ENCODE measurements around the gene IRF9.

The IRF9 gene

DNA sequence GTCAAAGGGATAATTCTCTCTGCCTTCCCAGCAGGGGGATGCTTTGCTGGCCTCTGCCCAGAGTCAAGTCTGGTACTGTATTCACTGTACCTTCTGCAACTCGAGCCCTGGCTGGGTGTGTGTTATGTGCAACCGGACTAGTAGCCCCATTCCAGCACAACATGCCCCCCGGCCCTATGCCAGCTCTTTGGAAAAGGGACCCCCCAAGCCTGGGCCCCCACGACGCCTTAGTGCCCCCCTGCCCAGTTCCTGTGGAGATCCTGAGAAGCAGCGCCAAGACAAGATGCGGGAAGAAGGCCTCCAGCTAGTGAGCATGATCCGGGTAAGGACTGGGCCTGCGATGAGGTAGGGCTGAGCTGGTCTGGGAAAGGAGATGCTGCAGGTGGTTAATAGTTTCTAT, 10.5 kb upstream of the IRF9 start:
- no peak for TF ChIP-seq BACH2 (CRISPR knock-in tag; IDR thresholded peaks at IDR 0.05; ENCODE audit: borderline replicate concordance)
- no peak for TF ChIP-seq ZNF565 (CRISPR knock-in tag; conservative IDR thresholded peaks at IDR 0.05; ENCODE audit: low read depth)
- TF ChIP-seq ZFP3 (CRISPR knock-in tag; IDR thresholded peaks at IDR 0.05): no peak
- TF ChIP-seq TOX (CRISPR knock-in tag; IDR thresholded peaks at IDR 0.05; ENCODE audit: borderline replicate concordance): no peak
- TF ChIP-seq ZNF8 (CRISPR knock-in tag; IDR thresholded peaks at IDR 0.05): no peak
- TF ChIP-seq SNAI2 (CRISPR knock-in tag; IDR thresholded peaks at IDR 0.05): no peak
- no peak for TF ChIP-seq ZFP30 (CRISPR knock-in tag; IDR thresholded peaks at IDR 0.05)
- no peak for TF ChIP-seq CSDC2 (CRISPR knock-in tag; IDR thresholded peaks at IDR 0.05)
- TF ChIP-seq PPARA (CRISPR knock-in tag; IDR thresholded peaks at IDR 0.05; ENCODE audit: borderline replicate concordance): no peak
- TF ChIP-seq RARB (CRISPR knock-in tag; IDR thresholded peaks at IDR 0.05): no peak
- no peak for TF ChIP-seq OSR1 (CRISPR knock-in tag; IDR thresholded peaks at IDR 0.05)
- TF ChIP-seq, protein P1, sequence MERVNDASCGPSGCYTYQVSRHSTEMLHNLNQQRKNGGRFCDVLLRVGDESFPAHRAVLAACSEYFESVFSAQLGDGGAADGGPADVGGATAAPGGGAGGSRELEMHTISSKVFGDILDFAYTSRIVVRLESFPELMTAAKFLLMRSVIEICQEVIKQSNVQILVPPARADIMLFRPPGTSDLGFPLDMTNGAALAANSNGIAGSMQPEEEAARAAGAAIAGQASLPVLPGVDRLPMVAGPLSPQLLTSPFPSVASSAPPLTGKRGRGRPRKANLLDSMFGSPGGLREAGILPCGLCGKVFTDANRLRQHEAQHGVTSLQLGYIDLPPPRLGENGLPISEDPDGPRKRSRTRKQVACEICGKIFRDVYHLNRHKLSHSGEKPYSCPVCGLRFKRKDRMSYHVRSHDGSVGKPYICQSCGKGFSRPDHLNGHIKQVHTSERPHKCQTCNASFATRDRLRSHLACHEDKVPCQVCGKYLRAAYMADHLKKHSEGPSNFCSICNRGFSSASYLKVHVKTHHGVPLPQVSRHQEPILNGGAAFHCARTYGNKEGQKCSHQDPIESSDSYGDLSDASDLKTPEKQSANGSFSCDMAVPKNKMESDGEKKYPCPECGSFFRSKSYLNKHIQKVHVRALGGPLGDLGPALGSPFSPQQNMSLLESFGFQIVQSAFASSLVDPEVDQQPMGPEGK (CRISPR knock-in tag; IDR thresholded peaks at IDR 0.05; ENCODE audit: borderline replicate concordance): no peak
- no peak for ATAC-seq

DNA sequence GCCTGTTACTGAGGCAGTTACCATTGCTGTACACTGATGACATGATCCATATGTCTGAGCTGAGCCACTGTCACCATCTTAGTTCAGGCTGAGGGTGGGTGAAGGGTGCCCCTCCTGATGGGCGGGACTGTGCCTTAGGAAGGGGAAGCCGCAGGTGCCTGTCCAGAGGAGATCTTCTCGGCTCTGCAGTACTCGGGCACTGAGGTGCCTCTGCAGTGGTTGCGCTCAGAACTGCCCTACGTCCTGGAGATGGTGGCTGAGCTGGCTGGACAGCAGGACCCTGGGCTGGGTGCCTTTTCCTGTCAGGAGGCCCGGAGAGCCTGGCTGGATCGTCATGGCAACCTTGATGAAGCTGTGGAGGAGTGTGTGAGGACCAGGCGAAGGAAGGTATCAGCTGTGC, 10.1 kb upstream of the IRF9 start:
- TF ChIP-seq, protein P1 (CRISPR knock-in tag; IDR thresholded peaks at IDR 0.05; ENCODE audit: borderline replicate concordance): no peak
- TF ChIP-seq TCF4 (CRISPR knock-in tag; IDR thresholded peaks at IDR 0.05; ENCODE audit: borderline replicate concordance) (no peak), OSR1 (CRISPR knock-in tag; IDR thresholded peaks at IDR 0.05) (no peak), ZFP3 (CRISPR knock-in tag; IDR thresholded peaks at IDR 0.05) (no peak), ISL1 (CRISPR knock-in tag; IDR thresholded peaks at IDR 0.05) (no peak), ZNF565 (CRISPR knock-in tag; conservative IDR thresholded peaks at IDR 0.05; ENCODE audit: low read depth) (no peak), ZFP30 (CRISPR knock-in tag; IDR thresholded peaks at IDR 0.05) (no peak), BACH2 (CRISPR knock-in tag; IDR thresholded peaks at IDR 0.05; ENCODE audit: borderline replicate concordance) (no peak), GLIS3 (CRISPR knock-in tag; IDR thresholded peaks at IDR 0.05) (no peak), ZC3H10 (CRISPR knock-in tag; IDR thresholded peaks at IDR 0.05) (no peak), ESRRG (CRISPR knock-in tag; IDR thresholded peaks at IDR 0.05) (no peak), ZNF8 (CRISPR knock-in tag; IDR thresholded peaks at IDR 0.05) (no peak), RARB (CRISPR knock-in tag; IDR thresholded peaks at IDR 0.05) (no peak), CSDC2 (CRISPR knock-in tag; IDR thresholded peaks at IDR 0.05) (no peak)
- TF ChIP-seq, protein P2, sequence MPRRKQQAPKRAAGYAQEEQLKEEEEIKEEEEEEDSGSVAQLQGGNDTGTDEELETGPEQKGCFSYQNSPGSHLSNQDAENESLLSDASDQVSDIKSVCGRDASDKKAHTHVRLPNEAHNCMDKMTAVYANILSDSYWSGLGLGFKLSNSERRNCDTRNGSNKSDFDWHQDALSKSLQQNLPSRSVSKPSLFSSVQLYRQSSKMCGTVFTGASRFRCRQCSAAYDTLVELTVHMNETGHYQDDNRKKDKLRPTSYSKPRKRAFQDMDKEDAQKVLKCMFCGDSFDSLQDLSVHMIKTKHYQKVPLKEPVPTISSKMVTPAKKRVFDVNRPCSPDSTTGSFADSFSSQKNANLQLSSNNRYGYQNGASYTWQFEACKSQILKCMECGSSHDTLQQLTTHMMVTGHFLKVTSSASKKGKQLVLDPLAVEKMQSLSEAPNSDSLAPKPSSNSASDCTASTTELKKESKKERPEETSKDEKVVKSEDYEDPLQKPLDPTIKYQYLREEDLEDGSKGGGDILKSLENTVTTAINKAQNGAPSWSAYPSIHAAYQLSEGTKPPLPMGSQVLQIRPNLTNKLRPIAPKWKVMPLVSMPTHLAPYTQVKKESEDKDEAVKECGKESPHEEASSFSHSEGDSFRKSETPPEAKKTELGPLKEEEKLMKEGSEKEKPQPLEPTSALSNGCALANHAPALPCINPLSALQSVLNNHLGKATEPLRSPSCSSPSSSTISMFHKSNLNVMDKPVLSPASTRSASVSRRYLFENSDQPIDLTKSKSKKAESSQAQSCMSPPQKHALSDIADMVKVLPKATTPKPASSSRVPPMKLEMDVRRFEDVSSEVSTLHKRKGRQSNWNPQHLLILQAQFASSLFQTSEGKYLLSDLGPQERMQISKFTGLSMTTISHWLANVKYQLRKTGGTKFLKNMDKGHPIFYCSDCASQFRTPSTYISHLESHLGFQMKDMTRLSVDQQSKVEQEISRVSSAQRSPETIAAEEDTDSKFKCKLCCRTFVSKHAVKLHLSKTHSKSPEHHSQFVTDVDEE (CRISPR knock-in tag; IDR thresholded peaks at IDR 0.05): no peak
- TF ChIP-seq, protein P3, sequence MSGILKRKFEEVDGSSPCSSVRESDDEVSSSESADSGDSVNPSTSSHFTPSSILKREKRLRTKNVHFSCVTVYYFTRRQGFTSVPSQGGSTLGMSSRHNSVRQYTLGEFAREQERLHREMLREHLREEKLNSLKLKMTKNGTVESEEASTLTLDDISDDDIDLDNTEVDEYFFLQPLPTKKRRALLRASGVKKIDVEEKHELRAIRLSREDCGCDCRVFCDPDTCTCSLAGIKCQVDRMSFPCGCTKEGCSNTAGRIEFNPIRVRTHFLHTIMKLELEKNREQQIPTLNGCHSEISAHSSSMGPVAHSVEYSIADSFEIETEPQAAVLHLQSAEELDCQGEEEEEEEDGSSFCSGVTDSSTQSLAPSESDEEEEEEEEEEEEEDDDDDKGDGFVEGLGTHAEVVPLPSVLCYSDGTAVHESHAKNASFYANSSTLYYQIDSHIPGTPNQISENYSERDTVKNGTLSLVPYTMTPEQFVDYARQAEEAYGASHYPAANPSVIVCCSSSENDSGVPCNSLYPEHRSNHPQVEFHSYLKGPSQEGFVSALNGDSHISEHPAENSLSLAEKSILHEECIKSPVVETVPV (CRISPR knock-in tag; IDR thresholded peaks at IDR 0.05): no peak
- TF ChIP-seq, protein P4, sequence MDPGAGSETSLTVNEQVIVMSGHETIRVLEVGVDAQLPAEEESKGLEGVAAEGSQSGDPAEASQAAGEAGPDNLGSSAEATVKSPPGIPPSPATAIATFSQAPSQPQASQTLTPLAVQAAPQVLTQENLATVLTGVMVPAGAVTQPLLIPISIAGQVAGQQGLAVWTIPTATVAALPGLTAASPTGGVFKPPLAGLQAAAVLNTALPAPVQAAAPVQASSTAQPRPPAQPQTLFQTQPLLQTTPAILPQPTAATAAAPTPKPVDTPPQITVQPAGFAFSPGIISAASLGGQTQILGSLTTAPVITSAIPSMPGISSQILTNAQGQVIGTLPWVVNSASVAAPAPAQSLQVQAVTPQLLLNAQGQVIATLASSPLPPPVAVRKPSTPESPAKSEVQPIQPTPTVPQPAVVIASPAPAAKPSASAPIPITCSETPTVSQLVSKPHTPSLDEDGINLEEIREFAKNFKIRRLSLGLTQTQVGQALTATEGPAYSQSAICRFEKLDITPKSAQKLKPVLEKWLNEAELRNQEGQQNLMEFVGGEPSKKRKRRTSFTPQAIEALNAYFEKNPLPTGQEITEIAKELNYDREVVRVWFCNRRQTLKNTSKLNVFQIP (CRISPR knock-in tag; IDR thresholded peaks at IDR 0.05; ENCODE audit: borderline replicate concordance, low read depth): no peak
- no peak for ATAC-seq
